H1 (cell line): ENCODE measurements around the gene TNFAIP2. TPM values are rescaled to one million over a fixed set of nuclear protein-coding genes. Genes with fewer than 3 reads are reported as not detected.
A peak's percentile ranks its signal among the peaks of the same experiment; 100 is the strongest.

Source experiments
- CTCF ChIA-PET: fragments of 300-600 bp; sonication (Branson Sonifier 250); formaldehyde crosslinking; loops from one replicate; lab custom pipeline; 2021; ENCODE audit not compliant: partially characterized antibody; lab: Charles Lee
- POLR2A ChIA-PET: fragments of 300-600 bp; sonication (Branson Sonifier 250); formaldehyde crosslinking; loops from one replicate; lab custom pipeline; 2021; ENCODE audit warnings: inconsistent platforms; ENCODE audit not compliant: partially characterized antibody; lab: Charles Lee
- DNase-seq, 2 experiments: peaks; one replicate each; pipeline versions ENCODE4 v3.0.0 to v3.0.0-alpha.2; 2010 to 2022; ENCODE audit warnings: low spot score in 2 of 2, low read depth in 1 of 2, mixed read lengths in 1 of 2
- FAIRE-seq: peaks from 2 replicates; lab custom pipeline; 2011; peaks lifted over from hg19 to GRCh38; lab: Jason Lieb, UNC
- H2AFZ ChIP-seq: 2 replicates; pipeline ENCODE4 v1.8.1; 2012; ENCODE audit warnings: low read length, inconsistent platforms
- H2AK5ac ChIP-seq: 2 replicates; pipeline ENCODE4 v1.6.1; 2013; ENCODE audit warnings: low read depth, low read length
- H2BK120ac ChIP-seq: replicated peaks from 2 replicates; pipeline ENCODE3; 2013; ENCODE audit warnings: low read depth, low read length, inconsistent platforms
- H2BK12ac ChIP-seq: 2 replicates; pipeline ENCODE4 v1.6.1; 2013; ENCODE audit warnings: low read depth, low read length
- H2BK15ac ChIP-seq: 2 replicates; pipeline ENCODE4 v1.6.1; 2013; ENCODE audit warnings: low read length
- H2BK20ac ChIP-seq: 2 replicates; pipeline ENCODE4 v1.6.1; 2013; ENCODE audit warnings: low read length
- H2BK5ac ChIP-seq: 2 replicates; pipeline ENCODE4 v1.6.1; 2013; ENCODE audit warnings: low read depth, low read length
- H3K14ac ChIP-seq: 2 replicates; pipeline ENCODE4 v1.6.1; 2013; ENCODE audit warnings: inconsistent platforms; ENCODE audit not compliant: insufficient read length
- H3K18ac ChIP-seq: 2 replicates; pipeline ENCODE4 v1.6.1; 2013; ENCODE audit warnings: low read length; ENCODE audit errors: extremely low read depth
- H3K23ac ChIP-seq: 2 replicates; pipeline ENCODE4 v1.6.1; 2013; ENCODE audit warnings: inconsistent platforms; ENCODE audit not compliant: insufficient read length
- H3K23me2 ChIP-seq: 2 replicates; pipeline ENCODE4 v1.6.1; 2013; ENCODE audit warnings: low read depth, low read length
- H3K27ac ChIP-seq: 2 replicates; pipeline ENCODE4 v1.6.1; 2011; ENCODE audit warnings: low read depth, low read length, inconsistent platforms
- H3K27me3 ChIP-seq, 4 experiments: replicated peaks in 1 of 4; 1 replicate in 1 of 4; 2 replicates in 3 of 4; pipeline versions ENCODE4 v1.6.1 to v1.8.1; 2011 to 2013; ENCODE audit warnings: low read length in 3 of 4, mild to moderate bottlenecking in 3 of 4, inconsistent platforms in 2 of 4, mixed read lengths in 2 of 4, moderate library complexity in 1 of 4; ENCODE audit not compliant: control insufficient read depth in 3 of 4, insufficient read depth in 3 of 4; ENCODE audit errors: extremely low read depth in 1 of 4
- H3K36me3 ChIP-seq, 4 experiments: 2 replicates each; pipeline versions ENCODE4 v1.6.1 to v1.8.1; 2011 to 2013; ENCODE audit warnings: mild to moderate bottlenecking in 4 of 4, low read length in 3 of 4, moderate library complexity in 2 of 4, control low read depth in 1 of 4, inconsistent platforms in 1 of 4; ENCODE audit not compliant: insufficient read depth in 4 of 4, control insufficient read depth in 2 of 4
- H3K4ac ChIP-seq: replicated peaks from 2 replicates; pipeline ENCODE3; 2013; ENCODE audit warnings: low read length, low read depth, mixed read lengths, inconsistent platforms; ENCODE audit not compliant: insufficient read length
- H3K4me1 ChIP-seq, 4 experiments: replicated peaks in 1 of 4; 1 replicate in 1 of 4; 2 replicates in 3 of 4; pipeline versions ENCODE4 v1.6.1 to v1.8.1; 2011 to 2013; ENCODE audit warnings: low read length in 3 of 4, inconsistent platforms in 2 of 4, mixed read lengths in 1 of 4; ENCODE audit not compliant: insufficient read depth in 4 of 4, control insufficient read depth in 3 of 4
- H3K4me2 ChIP-seq, 2 experiments: 2 replicates each; pipeline versions ENCODE4 v1.6.1 to v1.8.1; 2011 to 2013; ENCODE audit warnings: low read depth in 2 of 2, low read length in 2 of 2, control low read depth in 1 of 2, inconsistent platforms in 1 of 2, mild to moderate bottlenecking in 1 of 2; ENCODE audit not compliant: insufficient read depth in 1 of 2
- H3K4me3 ChIP-seq, 4 experiments: fragments of 200-600, 300-600 bp in 1 of 4; sonication (generic), shearing (Covaris generic), sonication (Bioruptor Twin) in 1 of 4; 2 replicates each; pipeline versions ENCODE4 v1.5.1 to v1.8.1; 2011 to 2016; ENCODE audit warnings: low read length in 4 of 4, low read depth in 3 of 4, control low read depth in 2 of 4, inconsistent platforms in 2 of 4, mild to moderate bottlenecking in 2 of 4, mixed read lengths in 1 of 4, moderate library complexity in 1 of 4; ENCODE audit not compliant: insufficient read depth in 2 of 4; ENCODE audit errors: extremely low read depth in 1 of 4
- H3K56ac ChIP-seq: replicated peaks from 2 replicates; pipeline ENCODE3; 2013; ENCODE audit warnings: low read depth, mild to moderate bottlenecking, mixed read lengths, low read length, inconsistent platforms; ENCODE audit not compliant: insufficient read length
- H3K79me1 ChIP-seq: 2 replicates; pipeline ENCODE4 v1.6.1; 2013; ENCODE audit warnings: low read depth, low read length, control low read depth
- H3K79me2 ChIP-seq, 2 experiments: 2 replicates each; pipeline versions ENCODE4 v1.6.1 to v1.8.1; 2012 to 2013; ENCODE audit warnings: low read length in 2 of 2, mild to moderate bottlenecking in 2 of 2, inconsistent platforms in 1 of 2; ENCODE audit not compliant: insufficient read depth in 2 of 2, control insufficient read depth in 1 of 2
- H3K9ac ChIP-seq, 4 experiments: replicated peaks in 1 of 4; 1 replicate in 1 of 4; 2 replicates in 3 of 4; pipeline versions ENCODE4 v1.6.1 to v1.8.1; 2011 to 2013; ENCODE audit warnings: low read depth in 3 of 4, low read length in 3 of 4, control low read depth in 2 of 4, mild to moderate bottlenecking in 2 of 4, moderate library complexity in 2 of 4, inconsistent platforms in 1 of 4; ENCODE audit errors: extremely low read depth in 1 of 4
- H3K9me3 ChIP-seq, 2 experiments: 2 replicates each; pipeline versions ENCODE4 v1.6.1 to v1.8.1; 2012 to 2013; ENCODE audit warnings: mild to moderate bottlenecking in 2 of 2, moderate library complexity in 2 of 2, control low read depth in 1 of 2, inconsistent platforms in 1 of 2, low read depth in 1 of 2, low read length in 1 of 2, mixed read lengths in 1 of 2; ENCODE audit not compliant: insufficient read depth in 2 of 2
- H4K20me1 ChIP-seq, 2 experiments: replicated peaks in 1 of 2; 2 replicates each; pipeline versions ENCODE3 to v1.8.1; 2011 to 2013; ENCODE audit warnings: inconsistent platforms in 2 of 2, low read length in 2 of 2, mild to moderate bottlenecking in 1 of 2; ENCODE audit not compliant: insufficient read depth in 2 of 2, control insufficient read depth in 1 of 2
- H4K5ac ChIP-seq: 2 replicates; pipeline ENCODE4 v1.6.1; 2013; ENCODE audit warnings: low read length, low read depth, mixed read lengths, inconsistent platforms; ENCODE audit not compliant: insufficient read length
- H4K8ac ChIP-seq: 2 replicates; pipeline ENCODE4 v1.8.0; 2013; ENCODE audit warnings: mild to moderate bottlenecking, moderate library complexity, low read length, inconsistent platforms; ENCODE audit not compliant: insufficient read depth; ENCODE audit errors: extremely low read depth
- H4K91ac ChIP-seq: replicated peaks from 2 replicates; pipeline ENCODE3; 2013; ENCODE audit warnings: low read length, mixed read lengths, inconsistent platforms; ENCODE audit not compliant: insufficient read length
- CBX5 ChIP-seq: fragments of 300-800, 300-1000 bp; sonication (generic); IDR thresholded peaks from 2 replicates; pipeline ENCODE4 v1.7.1; 2016; ENCODE audit warnings: antibody characterized with exemption, low read length, low read depth
- CEBPB ChIP-seq: IDR thresholded peaks from 2 replicates; pipeline ENCODE4 v1.6.1; 2012; ENCODE audit warnings: low read depth, low read length
- CHD1 ChIP-seq: IDR thresholded peaks from 2 replicates; pipeline ENCODE4 v1.6.1; 2012; ENCODE audit warnings: low read depth, low read length, improper control_type of control experiment
- CTBP2 ChIP-seq: IDR thresholded peaks from 2 replicates; pipeline ENCODE4 v1.7.0; 2011; ENCODE audit warnings: borderline replicate concordance, mild to moderate bottlenecking, moderate library complexity, mixed read lengths, low read length; ENCODE audit not compliant: insufficient read depth, insufficient read length
- HDAC2 ChIP-seq, 2 experiments: fragments of 300-600 bp in 1 of 2; sonication (generic) in 1 of 2; IDR thresholded peaks; 2 replicates each; pipeline ENCODE4 v1.6.1; 2011 to 2012; ENCODE audit warnings: low read depth in 2 of 2, low read length in 2 of 2, mild to moderate bottlenecking in 2 of 2, moderate library complexity in 2 of 2, borderline replicate concordance in 1 of 2, inconsistent platforms in 1 of 2
- JUN ChIP-seq: IDR thresholded peaks from 2 replicates; pipeline ENCODE4 v1.6.1; 2011; ENCODE audit warnings: low read depth, mild to moderate bottlenecking, improper control_type of control experiment, low read length
- MAFK ChIP-seq: IDR thresholded peaks from 2 replicates; pipeline ENCODE4 v1.6.1; 2012; ENCODE audit warnings: low read depth, mild to moderate bottlenecking, improper control_type of control experiment, low read length
- PHF8 ChIP-seq: fragments of 200-600 bp; sonication (generic); conservative IDR thresholded peaks from 2 replicates; pipeline ENCODE4 v1.7.1; 2012; ENCODE audit warnings: low read depth, mild to moderate bottlenecking, inconsistent platforms, low read length, moderate library complexity
- POLR2AphosphoS5 ChIP-seq: IDR thresholded peaks from 2 replicates; pipeline ENCODE4 v1.6.1; 2011; ENCODE audit warnings: low read depth, low read length
- SAP30 ChIP-seq: fragments of 300-600 bp; sonication (generic); IDR thresholded peaks from 2 replicates; pipeline ENCODE4 v1.7.1; 2012; ENCODE audit warnings: low read length, moderate library complexity, mild to moderate bottlenecking, inconsistent platforms; ENCODE audit not compliant: insufficient read depth, insufficient replicate concordance
- SIRT6 ChIP-seq: IDR thresholded peaks from one replicate; pipeline ENCODE4 v1.7.1; 2012; ENCODE audit warnings: low read length, inconsistent platforms
- SP4 ChIP-seq: IDR thresholded peaks from 2 replicates; pipeline ENCODE4 v1.6.1; 2012; ENCODE audit warnings: low read length, inconsistent platforms
- SUZ12 ChIP-seq: fragments of 200-600 bp; sonication (generic); IDR thresholded peaks from 2 replicates; pipeline ENCODE4 v1.6.1; 2012; ENCODE audit warnings: mild to moderate bottlenecking, inconsistent platforms, low read length, moderate library complexity, mixed read lengths
- WGBS, 2 experiments: shearing (Covaris generic) in 1 of 2; methylation state at CpG; one replicate each; pipeline versions ENCODE4 v1.1.6 to v1.1.7; 2013 to 2015; ENCODE audit warnings: low lambda C conversion rate in 2 of 2, mixed read lengths in 2 of 2, inconsistent platforms in 1 of 2, low coverage in 1 of 2, missing lambda C conversion rate in 1 of 2; ENCODE audit not compliant: insufficient replicate concordance in 2 of 2, insufficient coverage in 1 of 2, insufficient read length in 1 of 2; ENCODE audit errors: extremely low coverage in 1 of 2, missing lambda C conversion rate in 1 of 2; 5-methylcytosine and 5-hydroxymethylcytosine counted together
- polyA plus RNA-seq, 7 experiments: library from polyadenylated mRNA; depleted of rRNA in 3 of 7; stranded (reverse) in 5 of 7; unstranded in 2 of 7; fragments of >200 nt in 5 of 7; fragments of 200-250 nt in 2 of 7; gene quantifications; 1 replicate in 5 of 7; 2 replicates in 1 of 7; 4 replicates in 1 of 7; pipeline versions ENCODE4 v1.2.1 to v1.2.3, GENCODE V29; 2011 to 2013; ENCODE audit warnings: missing spikeins in 2 of 7, mixed read lengths in 2 of 7
- total RNA-seq: library from RNA; stranded (reverse); fragmentation: NEBNext Ultra II Directional; extraction: Animal tissue kit (Norgen Biotek cat#: 25700); gene quantifications from 2 replicates; pipeline ENCODE4 v1.2.1, GENCODE V29; 2021

The TNFAIP2 gene
- total and polyA plus RNA-seq, 2 of the 8 experiments (the other 6 are each of a cell fraction or from before 2014, with no cell fraction given), result 28.3 to 34.5 TPM

DNA sequence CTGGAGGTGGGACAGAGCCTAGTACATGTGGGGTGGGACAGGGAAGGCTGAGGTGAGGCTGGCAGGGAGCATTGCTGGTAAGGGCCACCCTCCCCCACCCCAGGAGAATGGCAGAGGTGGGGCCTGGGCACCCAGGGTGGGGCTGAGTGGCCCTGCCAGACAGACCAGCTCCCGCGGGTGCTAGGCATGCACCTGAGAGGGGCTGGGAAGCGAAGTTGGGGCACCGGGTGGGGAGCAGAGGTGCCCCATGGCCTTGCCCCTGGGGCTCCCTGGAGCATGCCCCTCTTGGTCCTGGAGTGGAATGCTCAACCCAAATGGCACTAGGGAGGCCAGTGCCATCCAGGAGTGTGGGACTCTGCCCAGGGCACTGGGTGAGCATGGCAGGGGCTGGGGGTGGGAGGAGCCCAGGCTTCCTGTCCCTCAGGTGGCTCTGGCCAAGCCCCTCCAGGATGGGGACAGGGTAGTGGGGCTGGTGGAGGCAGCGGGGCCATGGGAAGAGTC lies 1.3 kb downstream of the TNFAIP2 start:
- Histone ChIP-seq H2BK15ac (no peak overlapping the region), H4K8ac (no peak overlapping the region), H3K23me2 (peaks cover 5% of the 10 kb centered on the region; the same call in 1 of the 2 replicates), H3K27ac (no peak overlapping the region), H4K20me1 (peaks cover 6 to 12% of the 10 kb centered on the region in 2 experiments), H3K9me3 (no peaks in the 10 kb centered on the region), H3K4me1 (peaks cover 0 to 39% (median 28%) of the 10 kb centered on the region in 4 experiments; a peak in 6 of 7 replicates), H3K4me3 (no peak overlapping the region), H3K79me1 (no peaks in the 10 kb centered on the region), H4K5ac (no peak overlapping the region), H3K36me3 (no peaks in the 10 kb centered on the region), H4K91ac (no peak overlapping the region), H3K79me2 (no peaks in the 10 kb centered on the region), H3K27me3 (peaks cover 0 to 45% (median 36%) of the 10 kb centered on the region in 4 experiments; a peak in 6 of 7 replicates), H2AK5ac (peak overlapping the region; percentile 65; the same call in 1 of the 2 replicates), H2BK120ac (no peak overlapping the region), H3K56ac (no peak overlapping the region), H3K14ac (no peak overlapping the region), H3K4ac (peak overlapping the region; percentile 10), H3K9ac (no peak overlapping the region), H3K4me2 (peak overlapping the region in 1 of 2 experiments; percentile 68; a peak in 2 of 4 replicates), H3K23ac (no peak overlapping the region), H3K18ac (peak overlapping the region; percentile 78; the same call in 1 of the 2 replicates), H2BK20ac (0 out of 2 replicates have a peak overlapping the region, but pooled peaks have one; percentile 13), H2AFZ (no peak overlapping the region), H2BK5ac (no peak overlapping the region), H2BK12ac (peak overlapping the region; percentile 60; the same call in 1 of the 2 replicates)
- WGBS, 2 experiments, result 97% methylated on average over 5 of the region's 5 CpGs; no CpG with 5 or more reads in 1 of the 2 experiments
- POLR2A ChIA-PET, result interaction anchor here (0.8 to 0.9 kb wide), 3 partner anchors 11 to 213 kb away, joined by 3 to 5 read pairs (median 3); no protein-coding TSS in a partner anchor
- FAIRE-seq (no peak), DNase-seq (no peak)
- CTCF ChIA-PET, result interaction anchor here (1.0 to 18.4 kb wide), 18 partner anchors 9 to 209 kb away, joined by 3 to 276 read pairs (median 5); no protein-coding TSS in a partner anchor
- no peak for TF ChIP-seq SIRT6
- no peak for TF ChIP-seq SAP30
- TF ChIP-seq POLR2AphosphoS5, result no peak
- TF ChIP-seq MAFK, result no peak
- no peak for TF ChIP-seq CHD1
- no peak for TF ChIP-seq SP4
- TF ChIP-seq SUZ12, result no peak
- no peak for TF ChIP-seq JUN
- TF ChIP-seq HDAC2 (IDR thresholded peaks at IDR 0.05; ENCODE audit: borderline replicate concordance in 1 of 2, low read depth in 2 of 2, low read length in 2 of 2), result no peak
- TF ChIP-seq CEBPB, result no peak
- TF ChIP-seq CTBP2, result no peak
- TF ChIP-seq PHF8, result no peak
- TF ChIP-seq CBX5, result no peak
